SK-N-MC (cell line): Measurements from ENCODE around the gene TRPV2.

Experiments
- EZH2 ChIP-seq: fragments of 200-600 bp; sonication (generic); IDR thresholded peaks from one replicate; pipeline ENCODE4 v1.6.1; 2017; ENCODE audit warnings: antibody characterized with exemption
- FOXP2 ChIP-seq: optimal IDR thresholded peaks from 2 replicates; pipeline ENCODE3; 2011; ENCODE audit warnings: mild to moderate bottlenecking, moderate library complexity; ENCODE audit not compliant: insufficient read depth; ENCODE audit errors: extremely low read length, control extremely low read depth
- POLR2AphosphoS5 ChIP-seq: IDR thresholded peaks from 2 replicates; pipeline ENCODE4 v1.6.1; 2012; ENCODE audit warnings: mild to moderate bottlenecking, low read depth, low read length, borderline replicate concordance

DNA sequence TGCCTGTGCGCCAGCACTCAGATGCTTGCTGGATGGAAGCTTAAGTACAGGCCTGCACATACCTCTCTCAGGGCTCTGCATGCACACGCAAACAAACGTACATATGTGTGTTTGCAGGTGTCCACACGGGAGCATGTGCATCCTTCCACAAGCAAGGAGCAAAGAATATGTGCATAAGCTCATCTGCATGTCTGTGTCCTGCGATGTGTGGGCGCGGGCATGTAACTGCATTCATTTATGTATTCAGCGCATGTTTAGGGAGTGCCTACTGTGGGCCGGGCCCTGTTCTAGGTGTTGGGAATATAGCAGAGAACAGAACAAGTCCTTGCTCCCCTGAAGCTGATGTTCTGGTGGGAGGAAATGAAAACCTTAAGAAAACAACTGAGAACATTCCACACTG, 13.7 kb downstream of the TRPV2 start:
- no peak for TF ChIP-seq EZH2
- TF ChIP-seq POLR2AphosphoS5, result no peak
- TF ChIP-seq FOXP2, result no peak
